NCI-H748 (cell line): Measurements from ENCODE around the gene KLHDC4.
"Not testable (repeated sequence)": the region's sequence is repeated elsewhere in the genome, so short reads cannot be mapped to it uniquely, and the experiment has no call there.

Experiments used
- DNase-seq: peaks from one replicate; lab custom pipeline; 2025; ENCODE audit not compliant: unreplicated experiment; lab: John Stamatoyannopoulos, UW

Gene KLHDC4

DNA sequence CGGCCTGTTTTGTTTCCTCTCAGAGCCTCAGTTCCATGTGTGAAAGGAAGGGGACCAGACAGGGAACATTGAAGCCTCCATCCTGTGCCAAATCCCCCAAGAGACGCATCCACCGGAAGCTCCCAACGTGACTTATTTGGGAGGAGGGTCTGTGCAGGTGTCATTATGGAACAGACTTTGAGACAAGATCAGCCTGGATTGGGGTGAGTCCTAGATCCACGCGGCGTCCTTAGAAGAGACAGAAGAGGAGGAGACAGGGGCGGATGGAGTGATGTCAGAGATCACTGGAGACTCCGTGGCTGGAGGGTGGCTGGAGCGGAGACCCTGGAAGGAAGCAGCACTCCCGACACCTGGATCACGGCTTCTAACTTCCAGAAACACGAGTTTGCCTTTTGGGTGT is 80.0 kb downstream of the KLHDC4 start:
- no peak for DNase-seq

DNA sequence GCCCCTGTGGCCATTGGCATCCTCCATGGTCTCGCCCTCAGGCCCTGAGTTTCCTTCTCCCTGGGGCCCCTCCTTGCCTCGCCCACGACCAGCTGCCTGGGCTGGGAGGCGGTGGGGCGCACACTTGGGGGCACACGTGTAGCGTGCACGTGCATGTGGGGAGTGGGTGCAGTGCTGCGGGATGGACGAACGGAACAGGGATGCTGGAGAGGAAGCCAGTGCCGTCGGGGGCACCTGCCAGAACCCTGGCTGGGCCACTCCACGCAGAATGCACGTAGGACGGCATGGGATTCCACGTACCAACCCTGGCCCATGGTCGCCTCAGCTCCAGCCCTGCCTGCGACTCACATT is 80.4 kb downstream of the KLHDC4 start:
- no peak for DNase-seq

DNA sequence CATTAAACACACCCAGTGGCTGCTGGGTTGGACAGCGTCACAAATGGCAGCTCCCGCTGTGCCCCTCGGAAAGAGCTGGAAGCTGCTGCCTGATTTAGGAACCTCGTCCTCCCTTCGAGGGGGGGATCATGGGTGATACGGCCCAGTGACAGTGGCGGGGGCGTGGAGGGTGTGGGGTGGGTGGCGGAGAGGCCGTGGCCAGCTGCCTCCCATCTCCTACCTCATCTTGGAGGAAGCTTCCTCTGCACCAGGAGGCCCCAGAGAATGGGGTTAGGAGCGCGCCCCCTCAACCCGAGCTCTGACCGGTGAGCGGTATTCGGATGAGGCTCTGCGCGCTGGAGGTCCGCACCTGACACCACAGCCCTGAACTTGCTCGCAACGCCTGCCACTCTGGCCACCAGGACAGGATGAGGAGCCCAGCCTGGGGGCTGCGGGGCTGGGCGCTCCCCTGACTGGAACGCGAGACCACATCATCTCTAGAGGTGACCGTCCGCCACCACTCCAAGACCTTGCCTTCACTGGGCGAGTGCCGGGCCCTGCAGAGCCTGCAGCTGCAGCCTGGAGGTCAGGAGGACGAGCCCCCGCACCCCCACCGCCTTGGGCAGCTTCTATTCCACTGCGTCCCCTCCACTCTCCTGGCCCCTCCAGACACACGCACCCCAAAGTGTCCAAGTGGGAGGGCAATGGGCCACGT is 80.9 kb downstream of the KLHDC4 start:
- DNase-seq: no peak

DNA sequence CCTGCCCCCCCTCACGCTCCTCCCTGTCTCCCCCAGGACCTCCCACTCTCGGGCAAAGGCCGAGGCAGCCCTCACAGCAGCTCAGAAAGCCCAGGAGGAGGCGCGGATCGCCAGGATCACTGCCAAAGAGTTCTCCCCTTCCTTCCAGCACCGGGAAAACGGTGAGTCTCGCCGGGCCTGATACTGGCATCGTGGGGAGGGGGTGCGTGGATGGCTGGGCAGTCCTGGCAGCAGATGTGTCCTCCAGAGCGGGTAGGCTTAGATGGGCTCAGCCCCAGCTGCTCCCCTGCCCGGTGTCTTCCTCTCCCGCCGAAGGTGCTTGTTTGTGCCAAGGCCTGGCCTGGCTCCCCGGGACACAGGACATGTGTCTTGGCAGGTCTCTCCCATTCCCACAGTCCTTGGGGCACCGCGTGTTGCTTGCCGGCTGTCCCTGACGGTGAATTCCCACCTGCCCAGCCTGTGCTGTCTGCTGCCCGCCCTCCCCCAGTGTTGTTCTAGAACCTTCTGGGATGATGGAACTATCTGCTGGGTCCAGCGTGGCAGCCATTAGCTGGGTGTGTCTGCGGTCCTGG is 81.6 kb downstream of the KLHDC4 start:
- DNase-seq: no peak

DNA sequence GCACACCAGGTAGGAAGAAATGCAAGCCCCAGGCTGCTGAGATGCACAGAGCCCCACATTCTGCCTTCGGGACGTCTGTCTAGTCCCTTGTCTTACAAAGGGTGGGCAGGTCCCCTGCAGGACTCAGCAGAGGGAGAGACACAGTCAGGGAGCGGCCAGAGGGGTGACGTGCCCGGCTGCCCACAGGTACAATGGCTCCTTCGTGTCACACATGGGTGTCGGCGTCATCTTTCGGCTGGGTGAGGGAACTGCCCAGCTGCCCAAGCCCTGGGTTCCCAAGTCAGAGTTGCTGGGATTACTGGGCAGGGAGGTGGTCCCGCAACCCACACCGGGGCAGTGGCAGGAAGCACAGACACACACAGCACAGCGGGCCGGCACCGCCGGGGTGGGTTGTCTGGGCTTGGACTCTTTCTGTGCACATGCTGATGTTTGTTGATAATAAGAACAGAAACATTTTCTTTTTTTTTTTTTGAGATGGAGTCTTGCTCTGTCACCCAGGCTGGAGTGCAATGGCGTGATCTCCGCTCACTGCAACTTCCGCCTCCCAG is 82.9 kb downstream of the KLHDC4 start:
- DNase-seq: no peak

DNA sequence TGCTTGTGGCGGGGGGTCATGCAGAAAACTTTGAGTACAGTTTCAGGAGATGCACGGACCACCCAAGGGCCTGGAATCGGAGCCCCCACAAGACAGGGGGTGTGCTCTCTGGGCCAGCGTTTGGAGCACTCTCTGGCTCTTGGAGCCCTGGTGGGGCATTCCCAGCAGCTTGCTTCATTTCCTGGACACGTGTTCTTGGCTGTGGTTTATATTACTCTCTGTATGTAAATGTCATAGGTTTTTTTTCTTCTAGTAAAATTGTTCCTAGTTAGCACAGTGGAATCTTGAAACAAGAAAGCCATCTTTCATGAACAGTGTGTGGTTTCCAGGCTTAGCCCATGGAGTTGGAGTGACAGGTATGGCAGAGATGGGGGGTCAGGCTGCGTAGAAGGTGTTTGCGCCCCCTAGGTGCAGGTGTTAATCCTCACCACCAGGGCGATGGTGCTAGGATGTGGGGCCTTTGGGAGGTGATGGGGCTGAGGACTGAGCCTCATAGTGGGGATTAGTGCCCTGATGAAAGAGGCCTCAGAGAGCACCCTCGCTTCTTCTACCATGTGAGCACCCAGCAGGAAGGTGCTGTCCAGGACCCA is 83.7 kb downstream of the KLHDC4 start:
- DNase-seq: no peak

DNA sequence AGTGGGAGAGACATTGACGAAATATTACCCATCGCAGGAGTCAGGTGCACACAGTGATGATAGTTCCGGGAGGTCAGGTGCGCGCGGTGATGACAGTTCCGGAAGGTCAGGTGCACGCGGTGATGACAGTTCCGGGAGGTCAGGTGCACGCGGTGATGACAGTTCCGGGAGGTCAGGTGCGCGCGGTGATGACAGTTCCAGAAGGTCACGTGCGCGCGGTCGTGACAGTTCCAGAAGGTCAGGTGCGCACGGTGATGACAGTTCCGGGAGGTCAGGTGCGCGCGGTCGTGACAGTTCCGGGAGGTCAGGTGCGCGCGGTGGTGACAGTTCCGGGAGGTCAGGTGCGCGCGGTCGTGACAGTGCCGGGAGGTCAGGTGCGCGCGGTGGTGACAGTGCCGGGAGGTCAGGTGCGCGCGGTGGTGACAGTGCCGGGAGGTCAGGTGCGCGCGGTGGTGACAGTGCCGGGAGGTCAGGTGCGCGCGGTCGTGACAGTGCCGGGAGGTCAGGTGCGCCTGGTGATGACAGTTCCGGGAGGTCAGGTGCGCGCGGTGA is 84.7 kb downstream of the KLHDC4 start:
- DNase-seq: not testable (repeated sequence)

DNA sequence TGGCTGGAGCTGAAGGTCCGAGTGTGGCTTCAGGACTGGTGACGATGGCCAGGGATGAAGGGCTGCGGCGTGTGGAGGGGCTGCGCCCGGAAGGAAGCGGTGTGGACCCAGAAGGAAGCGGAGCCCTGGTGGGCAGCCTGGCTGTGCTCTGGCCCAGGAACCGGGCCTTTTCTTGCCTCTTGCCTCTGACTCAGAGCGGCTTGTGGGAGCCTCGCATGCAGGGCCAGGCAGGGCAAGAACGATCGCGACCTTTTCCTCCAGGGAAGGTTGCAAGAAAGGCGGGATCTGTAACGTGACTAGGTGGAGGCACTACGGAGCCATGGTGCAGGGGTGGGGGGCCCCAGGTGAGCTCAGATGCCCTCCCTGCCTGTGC is 85.5 kb downstream of the KLHDC4 start:
- DNase-seq: no peak

DNA sequence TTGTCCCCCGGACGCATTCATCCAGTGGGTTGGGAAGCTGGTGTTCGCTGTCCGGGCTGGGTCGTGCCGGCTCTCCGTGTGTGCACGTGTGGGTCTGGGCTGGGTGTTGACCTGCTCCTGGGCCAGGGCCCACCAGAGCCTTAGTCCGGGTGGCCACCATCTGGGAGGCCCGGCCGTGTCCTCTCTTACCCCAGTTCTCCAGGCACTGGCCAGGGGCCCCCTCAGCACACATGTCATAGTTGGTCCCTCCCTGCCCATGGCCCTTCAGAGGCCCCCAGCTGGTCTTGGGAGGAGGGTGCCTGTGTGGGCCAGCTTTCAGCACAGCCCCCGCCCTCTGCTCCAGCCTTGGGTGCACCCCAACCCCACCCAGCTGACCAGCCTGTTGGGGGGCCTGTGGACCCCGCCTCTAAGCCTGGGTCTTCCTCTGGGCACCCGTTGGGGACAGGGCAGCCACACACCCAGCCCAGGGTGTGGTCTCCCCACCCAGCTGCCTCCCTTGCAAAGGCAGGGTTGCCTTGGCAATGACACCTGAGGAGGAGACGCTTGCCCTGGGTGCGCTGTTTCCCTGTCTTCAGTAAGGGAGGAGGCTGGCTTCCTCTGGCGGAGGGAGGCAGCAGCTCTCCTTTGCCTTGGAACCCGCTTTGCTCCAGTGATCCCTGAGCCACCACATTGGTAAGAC is 86.1 kb downstream of the KLHDC4 start:
- no peak for DNase-seq

DNA sequence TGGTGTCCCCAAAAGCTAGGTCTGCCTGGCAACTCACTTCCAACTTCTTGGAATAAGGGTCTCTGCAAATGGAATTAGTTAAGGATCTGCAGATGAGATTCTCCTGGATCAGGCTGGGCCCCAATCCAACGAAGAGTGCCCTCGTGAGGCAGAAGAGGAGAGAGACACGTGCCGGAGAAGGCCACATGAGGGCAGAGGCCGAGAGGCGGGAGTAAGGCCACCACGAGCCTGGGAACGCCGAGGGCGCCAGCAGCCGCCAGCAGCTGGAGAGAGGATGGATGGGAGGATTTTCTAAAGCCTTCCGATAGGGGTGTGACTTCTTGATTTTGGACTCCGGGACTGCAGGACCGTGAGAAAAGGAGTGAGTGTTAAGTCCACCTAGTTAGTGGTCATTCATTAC is 87.2 kb downstream of the KLHDC4 start:
- no peak for DNase-seq

DNA sequence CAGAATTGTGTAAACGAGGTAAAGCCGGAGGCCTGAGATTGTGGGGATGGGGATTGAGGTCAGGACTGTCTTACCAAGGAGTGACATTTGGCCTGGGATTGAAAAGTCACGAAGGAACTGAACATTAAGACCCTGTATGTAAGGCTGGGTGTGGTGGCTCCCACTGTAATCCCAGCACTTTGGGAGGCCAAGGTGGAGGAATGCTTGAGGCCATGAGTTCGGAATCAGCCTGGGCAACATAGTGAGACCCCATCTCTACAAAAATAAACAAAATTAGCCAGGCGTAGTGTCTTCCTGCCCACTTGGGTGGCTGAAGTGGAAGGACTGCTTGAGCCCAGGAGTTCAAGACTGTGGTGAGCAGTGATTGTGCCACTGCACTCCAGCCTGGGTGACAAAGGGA is 88.0 kb downstream of the KLHDC4 start:
- no peak for DNase-seq

DNA sequence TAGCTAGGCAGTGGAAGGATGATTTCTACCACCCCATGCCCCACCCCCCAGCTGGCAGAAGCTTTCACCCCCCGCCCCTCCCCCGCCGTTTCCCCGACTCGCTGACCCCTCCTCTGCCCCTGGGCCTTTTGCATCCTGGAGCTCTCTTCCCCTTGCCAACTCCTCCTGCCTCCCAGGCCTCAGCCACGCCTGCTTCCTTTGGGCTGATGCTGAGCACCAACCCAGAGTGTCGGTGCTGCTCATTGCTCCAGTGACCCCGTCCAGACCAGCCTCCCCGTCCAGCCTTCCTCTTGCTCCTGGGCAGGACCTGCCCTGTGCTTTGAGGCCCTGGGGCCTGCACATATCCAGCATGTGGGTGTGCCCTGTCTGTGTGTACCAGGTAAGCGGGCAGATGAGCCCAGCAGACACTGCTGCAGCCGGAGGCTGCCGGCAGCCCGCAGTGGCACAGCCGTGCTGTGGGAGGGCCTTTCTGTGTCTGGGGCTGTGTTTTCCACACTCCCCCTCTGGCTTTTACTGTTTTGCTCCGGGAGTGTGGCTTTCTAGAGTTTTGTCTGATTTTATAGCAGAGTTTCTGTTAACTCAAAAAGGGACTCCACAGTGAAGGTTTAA is 90.6 kb downstream of the KLHDC4 start:
- no peak for DNase-seq

DNA sequence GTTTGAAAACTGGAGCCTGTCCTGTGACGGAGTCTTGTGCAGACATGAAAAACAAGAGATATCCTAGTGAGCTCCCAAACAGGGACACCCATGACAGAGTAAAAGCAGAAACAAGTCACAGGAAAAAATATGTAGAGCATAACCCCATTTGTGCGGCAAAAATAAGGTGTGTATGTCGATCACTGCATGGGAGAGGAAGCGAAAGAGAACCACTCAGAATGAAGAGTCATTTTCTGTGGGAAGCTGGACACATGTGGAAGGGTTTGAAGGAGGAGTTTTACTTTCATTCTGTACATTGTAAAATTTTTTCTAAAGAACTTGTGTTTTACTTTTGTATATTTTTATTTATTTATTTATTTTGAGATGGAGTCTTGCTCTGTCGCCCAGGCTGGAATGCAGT is 91.4 kb downstream of the KLHDC4 start:
- no peak for DNase-seq

DNA sequence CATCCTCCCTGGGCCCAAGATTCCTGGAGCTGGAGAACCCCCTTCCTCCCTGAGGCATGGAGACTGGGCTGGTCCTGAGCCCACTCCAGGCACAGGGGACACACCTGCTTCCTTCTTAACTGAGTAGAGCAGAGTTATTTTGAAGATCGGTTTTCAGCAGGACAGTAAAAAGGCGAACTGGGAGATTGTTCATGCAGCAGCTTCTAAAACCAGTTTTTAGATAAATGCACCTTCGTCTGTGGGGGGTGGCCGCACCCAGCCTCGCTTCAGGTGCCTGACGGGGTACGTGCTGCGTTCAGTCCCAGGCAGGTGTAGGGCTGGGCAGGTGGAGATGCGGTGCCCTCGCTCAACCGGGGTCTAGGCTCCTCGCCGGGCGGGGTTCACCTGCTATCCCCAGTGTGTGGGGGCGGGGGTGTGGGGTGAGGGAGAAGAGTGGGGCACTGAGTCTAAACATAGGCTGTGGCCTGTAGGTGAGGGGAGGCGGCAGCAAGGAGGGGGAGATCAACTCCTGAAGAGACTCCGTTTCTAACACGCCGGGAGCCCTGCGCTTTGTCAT is 94.0 kb downstream of the KLHDC4 start:
- DNase-seq: no peak

DNA sequence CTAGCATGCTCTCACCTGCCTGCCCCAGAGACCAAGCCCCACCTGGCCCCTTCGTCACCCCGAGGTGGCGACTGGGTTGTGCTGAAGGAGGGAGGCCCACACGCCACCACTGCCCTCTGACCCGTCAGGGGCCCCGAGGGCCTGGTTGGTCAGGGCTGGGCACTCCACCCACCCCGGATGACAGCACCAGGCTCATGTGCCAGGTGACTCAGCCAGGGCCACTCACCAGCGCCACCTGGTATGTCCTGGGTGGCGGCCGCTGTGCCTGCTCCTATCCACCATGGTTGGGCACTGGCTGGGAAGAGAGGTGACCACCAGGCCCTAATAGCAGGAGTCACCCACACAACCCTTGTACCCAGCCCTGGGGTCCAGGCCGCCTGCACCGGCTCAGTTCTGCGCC is 94.6 kb downstream of the KLHDC4 start:
- DNase-seq: no peak

DNA sequence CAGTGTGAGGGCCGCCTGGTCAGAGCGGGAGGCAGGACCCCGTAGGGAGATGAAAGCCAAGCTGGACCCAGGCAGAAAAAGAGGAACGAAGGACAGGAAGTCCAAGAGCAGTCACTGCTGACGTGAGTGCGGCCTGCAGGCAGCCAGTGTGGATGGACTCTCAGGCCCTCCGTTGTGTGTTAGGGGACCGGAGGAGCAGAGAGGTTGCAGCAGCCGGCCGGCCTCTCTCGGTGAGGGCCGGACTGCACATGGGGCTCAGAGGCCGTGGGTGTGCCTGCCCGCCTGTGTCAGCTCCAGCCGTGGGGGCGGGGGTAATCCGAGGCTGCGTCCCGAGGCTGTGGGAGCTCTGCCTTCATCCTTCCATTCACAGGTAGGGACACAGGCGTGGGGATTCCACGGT is 96.1 kb downstream of the KLHDC4 start:
- DNase-seq: no peak

DNA sequence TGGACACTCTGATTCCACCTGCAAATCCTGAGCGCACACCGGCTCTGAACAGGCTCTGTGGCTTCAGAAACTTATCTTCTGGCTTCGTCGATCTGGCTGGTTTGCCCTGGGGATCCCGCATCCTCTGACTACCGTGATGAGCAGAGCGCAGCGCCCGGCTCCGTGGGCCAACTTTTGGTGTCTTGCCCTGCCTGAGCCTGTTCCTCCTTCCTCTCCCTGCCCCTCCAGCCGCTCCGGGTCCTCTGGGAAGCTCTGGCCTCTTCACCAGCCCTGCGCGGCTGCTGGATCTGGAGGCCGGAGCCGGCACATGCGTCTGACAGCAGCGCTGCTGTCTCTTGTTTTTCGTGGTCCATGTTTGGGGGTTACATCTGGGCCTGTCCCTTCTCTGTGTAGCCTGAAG is 97.8 kb downstream of the KLHDC4 start:
- DNase-seq: no peak

DNA sequence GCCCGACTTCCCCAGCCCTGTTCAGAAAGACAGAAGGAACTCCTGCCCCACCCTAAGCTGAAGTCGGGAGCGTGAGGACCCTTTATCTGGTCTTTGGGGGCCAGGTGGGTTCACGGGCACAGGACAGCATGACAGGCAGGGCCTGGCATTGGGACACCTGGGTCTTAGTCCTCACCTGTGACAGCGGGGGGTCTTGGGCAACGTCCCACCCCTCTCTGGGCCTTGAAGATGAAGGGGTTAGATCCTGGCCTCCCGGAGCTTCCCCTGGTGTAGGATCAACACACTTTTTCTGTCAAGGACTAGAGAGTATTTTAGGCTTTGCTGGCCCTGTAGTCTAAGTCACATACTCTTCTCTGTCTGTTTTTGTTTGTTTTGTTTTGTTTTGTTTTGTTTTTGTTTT is 98.3 kb downstream of the KLHDC4 start:
- DNase-seq: no peak

DNA sequence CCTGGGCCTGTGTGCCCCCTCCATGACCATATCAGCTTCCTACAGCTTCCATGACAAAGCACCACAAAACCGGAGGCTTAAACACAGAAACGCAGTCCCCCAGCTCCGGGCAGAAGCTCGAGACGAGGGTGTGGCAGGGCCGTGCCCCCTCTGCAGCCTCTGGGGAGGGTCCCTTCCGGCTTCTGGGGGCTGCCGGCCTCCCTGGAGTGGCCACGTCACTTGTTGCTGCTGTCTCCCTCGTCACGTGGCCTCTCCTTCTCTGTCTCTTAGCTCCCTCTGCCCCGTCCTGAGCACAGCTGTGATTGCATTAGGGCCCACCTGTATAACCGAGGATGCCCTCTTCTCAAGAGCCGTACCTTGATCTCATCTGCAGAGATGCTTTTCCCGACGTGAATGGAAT is 98.9 kb downstream of the KLHDC4 start:
- no peak for DNase-seq

DNA sequence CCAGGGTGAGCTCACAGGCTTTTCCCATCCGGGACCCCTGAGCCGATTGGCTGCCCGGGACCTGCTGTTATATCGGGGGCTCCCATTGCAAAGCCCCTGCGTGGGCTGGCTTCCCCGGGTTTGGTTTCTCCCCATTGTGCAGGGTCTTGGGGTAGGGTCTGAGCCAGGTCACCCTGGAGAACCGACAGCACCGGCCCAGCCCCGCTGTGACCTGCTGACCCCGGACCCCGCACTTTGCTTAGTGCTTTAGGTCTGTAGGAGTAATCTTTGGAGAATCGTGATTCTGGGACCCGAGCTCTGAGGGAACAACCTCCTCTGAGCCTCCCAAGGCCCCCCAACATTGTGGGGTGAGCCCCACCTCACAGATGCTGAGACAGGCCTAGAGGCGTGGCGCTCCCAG is 100.6 kb downstream of the KLHDC4 start:
- DNase-seq: no peak

DNA sequence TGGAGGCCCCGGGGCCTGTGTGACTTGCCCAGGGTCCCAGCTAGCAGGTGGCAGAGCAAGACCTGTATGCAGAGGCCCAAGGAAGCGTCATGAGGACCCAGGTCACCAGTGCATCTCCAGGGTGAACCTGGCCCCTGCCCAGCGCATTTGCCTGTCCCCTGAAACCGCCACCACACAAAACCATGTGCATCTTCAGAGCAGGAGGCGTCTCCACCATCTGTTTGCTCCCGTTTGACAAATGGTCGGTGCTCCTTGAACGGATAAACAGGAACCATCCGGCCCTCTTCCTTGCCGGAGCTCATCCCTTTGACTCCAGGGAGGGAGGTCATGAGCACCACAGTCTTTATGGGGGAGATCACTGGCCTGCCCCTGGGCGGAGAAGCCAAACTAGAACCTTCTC is 101.0 kb downstream of the KLHDC4 start:
- no peak for DNase-seq
